Fibroblast of lung (primary cell): Measurements from ENCODE around the gene SEMA4D.

ENCODE experiments used
- EZH2 ChIP-seq: IDR thresholded peaks from 2 replicates; pipeline ENCODE4 v1.5.1; 2012; ENCODE audit warnings: low read length, control low read depth, mild to moderate bottlenecking; ENCODE audit errors: missing control alignments
- TF ChIP-seq, protein P1 (sequence below), 2 donors: IDR thresholded peaks in 1 of 2; conservative IDR thresholded peaks in 1 of 2; 1 replicate in 1 of 2; 2 replicates in 1 of 2; pipeline ENCODE4 v1.5.1; 2011 to 2012; ENCODE audit warnings: low read length in 2 of 2, control low read depth in 1 of 2, inconsistent platforms in 1 of 2, low read depth in 1 of 2, mild to moderate bottlenecking in 1 of 2

DNA sequence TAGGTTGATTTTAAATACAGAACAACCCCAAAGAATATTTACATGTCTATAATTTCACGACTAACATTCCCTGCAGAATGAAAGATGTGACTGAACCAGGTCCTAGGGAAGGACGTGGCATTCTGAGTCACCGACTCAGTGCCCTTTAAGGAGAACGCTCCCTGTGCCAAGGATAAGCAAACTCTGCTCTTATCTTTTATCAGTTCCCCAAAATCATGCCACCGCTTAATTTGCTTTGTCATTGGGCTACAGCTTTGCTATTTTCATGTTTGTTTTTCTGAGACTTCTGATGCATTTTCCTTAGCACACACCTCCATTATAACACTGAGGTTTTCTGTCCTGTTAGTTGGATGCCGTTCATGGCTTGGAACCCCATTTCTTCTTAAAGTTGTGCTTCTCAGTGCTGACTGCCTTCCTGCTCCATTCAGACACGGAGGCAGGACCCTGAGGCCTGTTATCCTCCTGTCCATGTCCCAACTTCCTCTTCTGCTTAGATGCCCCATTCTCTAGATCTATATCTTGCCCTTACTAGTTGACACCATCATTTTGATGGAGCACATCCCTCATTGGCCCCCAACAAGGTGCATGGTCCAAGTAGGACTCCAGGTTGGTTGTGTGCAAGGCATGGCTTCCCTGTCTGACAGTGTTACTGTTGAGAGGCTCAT, 11.2 kb upstream of the SEMA4D start:
- TF ChIP-seq, protein P1, sequence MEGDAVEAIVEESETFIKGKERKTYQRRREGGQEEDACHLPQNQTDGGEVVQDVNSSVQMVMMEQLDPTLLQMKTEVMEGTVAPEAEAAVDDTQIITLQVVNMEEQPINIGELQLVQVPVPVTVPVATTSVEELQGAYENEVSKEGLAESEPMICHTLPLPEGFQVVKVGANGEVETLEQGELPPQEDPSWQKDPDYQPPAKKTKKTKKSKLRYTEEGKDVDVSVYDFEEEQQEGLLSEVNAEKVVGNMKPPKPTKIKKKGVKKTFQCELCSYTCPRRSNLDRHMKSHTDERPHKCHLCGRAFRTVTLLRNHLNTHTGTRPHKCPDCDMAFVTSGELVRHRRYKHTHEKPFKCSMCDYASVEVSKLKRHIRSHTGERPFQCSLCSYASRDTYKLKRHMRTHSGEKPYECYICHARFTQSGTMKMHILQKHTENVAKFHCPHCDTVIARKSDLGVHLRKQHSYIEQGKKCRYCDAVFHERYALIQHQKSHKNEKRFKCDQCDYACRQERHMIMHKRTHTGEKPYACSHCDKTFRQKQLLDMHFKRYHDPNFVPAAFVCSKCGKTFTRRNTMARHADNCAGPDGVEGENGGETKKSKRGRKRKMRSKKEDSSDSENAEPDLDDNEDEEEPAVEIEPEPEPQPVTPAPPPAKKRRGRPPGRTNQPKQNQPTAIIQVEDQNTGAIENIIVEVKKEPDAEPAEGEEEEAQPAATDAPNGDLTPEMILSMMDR (conservative IDR thresholded peaks at IDR 0.05 in 1 of 2, IDR thresholded peaks at IDR 0.05 in 1 of 2; ENCODE audit: low read depth in 1 of 2, low read length in 2 of 2): no peak
- TF ChIP-seq EZH2: no peak
